ENCODE results near the gene AKAP6.

DNA sequence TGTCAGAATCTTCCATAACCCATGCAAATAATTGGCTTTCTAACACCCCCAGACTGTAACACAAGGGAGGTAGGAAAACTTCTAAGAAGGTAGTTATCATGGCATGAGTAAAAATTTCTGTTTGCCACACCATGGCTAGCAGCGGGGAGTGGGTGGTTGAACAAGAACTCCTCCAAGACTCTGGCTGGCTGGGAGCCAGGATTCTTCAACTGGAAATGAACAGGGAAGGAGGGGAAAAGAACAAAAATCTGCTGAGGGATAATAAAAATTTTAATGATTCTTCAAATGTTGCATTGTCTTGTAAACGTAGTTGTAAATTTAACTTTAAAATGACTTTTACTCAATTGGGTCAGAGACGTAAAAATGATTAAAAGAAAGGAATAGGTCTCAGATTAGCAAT lies 78.9 kb downstream of the AKAP6 start:
- TF ChIP-seq CTCF (IDR thresholded peaks at IDR 0.05) (no peak), POLR2A (IDR thresholded peaks at IDR 0.05) (no peak)
